NCI-H510A treated with DMSO at 0.1 percent for 48 hours (cell line): Measurements from ENCODE around the gene GBX1.

Experiments used
- DNase-seq: peaks from one replicate; lab custom pipeline; 2025; lab: John Stamatoyannopoulos, UW

Gene GBX1

GRCh38 chr7:151126491-151127137 lies 40.9 kb downstream of the GBX1 start:
- DNase-seq = no peak

DNA sequence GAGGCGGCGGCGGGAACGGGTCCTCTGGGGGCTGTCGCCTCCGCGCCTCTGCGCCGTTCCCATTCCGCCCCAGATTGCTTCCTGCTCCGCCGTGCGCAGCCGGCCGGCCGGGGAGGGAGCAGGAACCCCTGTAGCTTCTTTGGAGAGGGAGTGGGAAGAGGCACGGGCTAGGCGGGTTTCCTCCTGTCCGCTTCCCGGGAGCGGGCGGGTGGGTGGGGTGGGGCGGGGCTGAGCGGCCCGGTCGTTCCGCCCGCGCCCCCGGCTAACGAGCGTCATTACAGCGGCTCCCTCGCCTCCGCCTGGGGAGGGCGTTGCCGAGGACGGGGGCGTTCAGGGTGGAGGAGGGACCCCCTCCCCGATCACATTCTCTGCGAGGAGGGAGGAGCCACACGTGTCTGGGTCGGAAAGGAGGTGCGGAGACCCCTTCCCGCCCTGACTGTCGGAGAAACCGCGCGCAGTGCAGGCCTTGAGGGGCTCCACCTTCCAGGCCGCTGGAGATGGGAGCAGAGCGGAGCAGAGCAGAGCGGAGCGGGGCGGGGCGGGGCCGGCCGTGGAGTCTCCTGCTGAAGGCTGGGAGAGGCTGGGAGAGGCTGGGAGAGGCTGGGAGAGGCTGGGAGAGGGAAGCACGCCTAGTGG lies 41.5 kb downstream of the GBX1 start:
- DNase-seq = no peak

DNA sequence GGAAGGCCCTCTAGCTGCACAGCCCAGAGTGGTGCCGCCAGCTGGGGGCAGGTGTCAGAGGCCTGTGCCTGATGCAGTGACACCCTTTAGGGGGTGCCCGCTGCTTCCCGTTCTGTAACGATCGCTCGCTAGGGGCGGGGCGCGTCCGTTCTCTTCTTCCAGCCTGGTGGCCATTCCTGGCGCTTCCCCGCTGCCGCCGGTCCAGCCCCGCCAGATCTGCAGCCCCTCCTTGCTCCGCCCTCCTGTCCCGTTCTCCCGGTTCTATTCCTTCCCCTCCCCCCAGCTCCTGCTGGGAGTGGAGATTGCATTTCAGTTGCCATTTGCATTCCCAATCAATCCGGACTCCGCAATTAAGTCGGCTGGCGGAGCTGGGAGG lies 42.0 kb downstream of the GBX1 start:
- no peak for DNase-seq

- no peak for DNase-seq
Measured at GRCh38 chr7:151124899-151125399, 42.5 kb downstream of the GBX1 start.

GRCh38 chr7:151124481-151124880 lies 43.0 kb downstream of the GBX1 start:
- no peak for DNase-seq

- DNase-seq = peak; percentile 66
Measured at GRCh38 chr7:151123822-151124464, 43.6 kb downstream of the GBX1 start.

DNA sequence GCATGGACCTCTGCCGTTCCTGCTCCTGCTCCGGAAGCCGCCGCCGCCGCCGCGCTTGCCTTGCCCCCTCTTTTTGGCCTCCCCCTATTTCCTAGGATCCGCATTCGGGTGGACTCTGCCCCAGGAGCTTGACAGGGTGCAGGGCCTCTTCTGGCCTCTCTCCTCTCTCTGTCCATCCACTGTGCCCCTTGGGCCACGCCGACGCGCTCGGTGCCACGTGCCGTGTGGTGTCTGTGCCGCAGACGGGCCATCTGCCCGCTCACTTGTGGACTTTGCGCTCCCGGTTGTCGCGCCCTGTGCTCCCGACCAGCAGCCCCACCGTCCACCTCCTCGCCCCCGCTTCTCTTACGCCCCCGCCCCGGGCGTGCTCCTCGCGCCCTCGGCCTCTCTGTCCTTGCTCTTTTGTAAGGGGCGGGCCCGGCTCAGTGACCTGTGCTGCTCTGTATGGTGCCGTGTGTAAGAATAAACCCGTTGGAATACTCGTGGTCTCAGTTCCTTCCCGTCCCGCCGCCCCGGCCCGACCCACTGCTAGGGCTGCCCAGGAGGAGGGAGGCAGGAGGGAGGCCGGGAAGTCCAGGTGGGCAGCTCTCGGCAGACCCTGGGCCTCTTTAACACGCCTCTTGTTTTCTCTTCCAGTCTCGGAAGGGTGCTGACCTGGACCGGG lies 44.2 kb downstream of the GBX1 start:
- no peak for DNase-seq

DNA sequence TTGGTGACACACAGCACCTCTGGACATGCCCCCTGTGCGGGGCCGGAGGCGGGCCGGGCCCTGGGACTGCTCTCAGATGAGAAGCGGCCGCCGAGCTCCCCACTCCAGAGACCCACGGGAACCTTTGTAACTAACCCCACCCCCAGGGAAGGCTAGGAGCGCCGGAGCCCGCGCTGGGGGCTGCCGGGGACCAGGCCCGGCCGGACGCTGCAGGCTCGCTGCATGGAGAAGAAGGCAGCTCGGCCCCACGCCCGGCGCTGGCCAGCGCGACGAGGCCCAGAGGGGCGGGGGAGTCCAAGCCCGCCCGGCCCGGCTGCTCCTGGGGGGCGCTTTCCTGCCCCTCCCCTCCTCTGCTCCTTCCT lies 44.7 kb downstream of the GBX1 start:
- no peak for DNase-seq

DNA sequence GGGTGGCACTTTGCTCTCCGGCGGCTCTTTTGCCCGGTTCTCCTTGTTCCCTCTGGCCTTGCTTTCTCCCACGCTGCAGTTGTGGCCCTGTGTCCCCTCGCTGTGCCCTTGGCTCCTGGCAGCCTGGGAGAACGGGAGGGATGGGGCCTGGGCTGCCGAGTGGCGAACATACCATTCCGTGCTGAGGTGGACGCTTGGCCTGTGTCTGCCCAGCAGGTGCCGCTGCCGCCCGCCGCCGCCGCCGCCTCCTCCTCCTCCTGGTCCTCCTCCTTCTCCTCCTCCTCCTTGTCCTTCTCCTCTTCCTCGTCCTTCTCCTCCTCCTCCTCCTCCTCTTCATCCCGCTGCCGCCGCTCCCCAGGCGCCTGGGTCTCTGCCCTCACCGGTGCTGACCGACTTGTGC lies 45.2 kb downstream of the GBX1 start:
- no peak for DNase-seq

DNA sequence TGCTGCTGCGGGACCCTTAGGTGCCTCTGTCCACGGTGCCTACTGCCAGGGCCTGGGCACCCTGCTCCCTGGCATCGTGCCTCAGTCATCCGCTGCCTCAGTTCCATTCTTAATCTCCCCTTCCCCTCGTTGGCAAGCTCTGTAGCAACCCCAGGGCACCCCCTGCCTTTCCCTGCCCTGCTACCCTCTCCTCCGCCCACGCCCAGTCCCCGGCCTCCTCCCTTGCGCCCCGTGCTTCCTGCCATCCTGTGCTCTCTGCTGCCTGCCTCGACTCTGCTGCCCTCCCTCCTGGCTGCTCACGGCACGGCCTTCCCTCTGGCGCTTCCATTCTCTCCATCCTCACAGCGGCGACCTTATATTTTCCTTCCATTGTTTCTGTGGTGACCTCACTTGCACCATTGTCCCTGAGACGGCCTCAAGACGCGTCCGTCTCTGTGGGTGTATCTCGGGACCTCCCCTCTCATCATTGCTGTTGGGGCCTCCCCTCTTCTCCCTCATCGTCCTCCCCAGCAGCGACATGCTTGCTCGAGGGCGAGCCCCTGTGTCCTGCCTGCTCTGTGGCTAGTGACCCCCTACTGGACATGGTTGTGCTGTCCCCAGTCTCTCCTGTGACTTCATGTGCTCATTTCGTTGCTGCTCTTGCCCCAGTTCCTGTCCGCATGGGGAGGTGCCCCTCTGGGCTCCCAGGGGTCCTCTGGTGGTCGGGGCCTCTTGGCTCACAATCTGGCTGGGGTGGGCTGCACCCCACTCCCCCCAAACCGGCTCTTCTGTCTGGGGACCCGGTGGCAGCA lies 45.9 kb downstream of the GBX1 start:
- no peak for DNase-seq

DNA sequence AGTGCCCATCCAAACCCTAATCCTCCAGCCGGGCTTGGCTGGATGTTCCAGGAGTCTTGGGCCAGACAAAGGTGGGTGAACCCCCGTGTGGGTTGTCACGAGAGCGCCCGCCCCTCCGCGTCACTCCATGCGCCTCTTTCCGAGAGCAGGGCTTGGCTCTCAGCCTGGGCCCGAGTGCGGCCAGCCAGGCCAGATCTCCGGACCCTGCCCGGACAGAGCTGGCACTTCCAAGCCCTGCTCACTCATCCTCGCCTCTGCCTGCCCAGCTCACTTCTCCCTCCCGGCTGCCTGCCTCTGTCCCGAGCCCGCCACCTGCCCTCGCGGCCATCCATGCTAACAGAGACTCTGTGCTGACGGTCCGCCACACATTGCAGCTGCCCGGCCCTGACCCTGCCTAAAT lies 46.6 kb downstream of the GBX1 start:
- no peak for DNase-seq

- no peak for DNase-seq
Measured at GRCh38 chr7:151119902-151120301, 47.6 kb downstream of the GBX1 start.

GRCh38 chr7:151119055-151119415 lies 48.5 kb downstream of the GBX1 start:
- no peak for DNase-seq

DNA sequence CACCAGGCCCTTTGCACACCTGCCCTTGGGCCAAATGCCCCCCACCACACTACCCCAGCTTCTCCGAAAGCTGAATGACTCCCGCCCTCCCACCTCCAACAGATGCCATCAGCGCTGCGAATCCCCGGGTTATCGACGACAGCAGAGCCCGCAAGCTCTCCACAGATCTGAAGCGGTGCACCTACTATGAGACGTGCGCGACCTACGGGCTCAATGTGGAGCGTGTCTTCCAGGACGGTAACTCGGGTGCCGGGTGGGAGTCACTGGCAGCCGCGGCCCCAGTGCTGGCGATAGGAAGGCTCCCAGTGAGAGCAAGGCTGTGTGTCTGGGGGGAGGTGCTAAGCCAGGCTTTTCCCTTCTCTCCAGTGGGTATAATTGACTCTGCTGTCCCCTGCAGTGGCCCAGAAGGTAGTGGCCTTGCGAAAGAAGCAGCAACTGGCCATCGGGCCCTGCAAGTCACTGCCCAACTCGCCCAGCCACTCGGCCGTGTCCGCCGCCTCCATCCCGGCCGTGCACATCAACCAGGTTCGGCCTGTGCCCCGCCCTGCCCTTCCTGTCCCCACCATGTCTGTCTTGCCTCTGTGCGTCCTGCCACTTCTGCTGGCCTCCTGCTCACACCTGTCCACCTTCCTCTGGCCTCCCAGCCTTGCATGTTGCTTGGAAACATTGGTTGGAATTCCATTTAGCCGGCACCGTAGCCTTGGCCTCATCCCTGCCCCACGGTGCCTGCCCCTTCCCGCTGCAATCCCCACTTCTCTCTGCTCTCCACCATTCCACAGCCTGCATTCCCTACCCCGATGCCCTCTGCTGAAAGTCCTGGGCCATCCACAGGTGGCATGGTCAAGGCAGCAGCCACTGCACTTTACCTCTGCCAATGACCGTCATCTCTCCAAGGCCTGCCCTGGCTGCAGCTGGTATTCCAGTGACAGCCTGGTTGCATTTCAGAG lies 49.1 kb downstream of the GBX1 start:
- no peak for DNase-seq

DNA sequence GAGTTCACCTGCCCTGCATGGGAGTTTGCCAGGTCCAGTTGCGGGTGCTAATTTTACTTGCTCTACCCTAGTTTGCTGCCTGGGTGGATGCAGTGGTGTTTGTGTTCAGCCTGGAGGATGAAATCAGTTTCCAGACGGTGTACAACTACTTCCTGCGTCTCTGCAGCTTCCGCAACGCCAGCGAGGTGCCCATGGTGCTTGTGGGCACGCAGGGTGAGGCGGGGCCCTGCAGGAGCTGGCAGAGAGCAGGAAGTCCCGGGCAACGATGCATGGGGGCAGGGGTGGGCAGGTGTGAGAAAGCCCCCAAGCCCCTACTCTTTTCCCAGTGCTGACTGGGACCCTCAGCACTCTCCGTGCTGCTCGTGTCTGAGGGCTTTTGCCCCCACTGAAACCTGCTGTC lies 49.9 kb downstream of the GBX1 start:
- DNase-seq = no peak

DNA sequence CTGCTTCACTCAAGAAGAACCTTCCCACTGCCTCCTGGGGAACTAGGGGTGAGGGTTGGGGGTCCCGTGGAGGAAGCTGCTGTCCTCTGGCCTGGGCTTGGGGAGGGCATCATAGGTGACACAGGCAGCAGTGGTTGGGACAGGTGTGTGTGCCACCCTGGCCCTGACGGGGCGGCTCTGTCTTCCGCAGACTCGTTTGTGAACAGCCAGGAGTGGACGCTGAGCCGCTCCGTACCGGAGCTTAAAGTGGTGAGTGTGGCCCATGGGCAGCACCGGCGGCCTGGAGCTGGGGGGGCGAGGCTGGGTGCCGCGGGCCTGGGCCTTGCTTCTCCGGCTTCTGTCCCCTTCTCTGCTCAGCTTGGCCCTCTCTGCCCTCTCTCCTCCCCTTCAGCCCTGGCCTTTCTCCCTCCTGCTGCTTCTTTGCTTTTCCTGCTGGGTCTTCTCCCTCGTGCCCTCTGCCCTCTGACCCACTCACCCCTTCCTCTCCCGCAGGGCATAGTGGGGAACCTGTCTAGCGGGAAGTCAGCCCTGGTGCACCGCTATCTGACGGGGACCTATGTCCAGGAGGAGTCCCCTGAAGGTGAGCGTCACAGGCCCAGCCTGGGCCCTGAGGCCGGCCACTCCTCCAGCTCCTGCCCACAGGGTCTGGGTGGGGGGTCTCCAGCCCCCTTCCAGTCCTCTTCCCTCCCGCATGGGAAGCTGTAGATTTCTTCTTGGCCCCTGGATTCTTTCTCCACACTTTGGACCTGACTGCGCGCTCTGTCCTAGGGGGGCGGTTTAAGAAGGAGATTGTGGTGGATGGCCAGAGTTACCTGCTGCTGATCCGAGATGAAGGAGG lies 50.7 kb downstream of the GBX1 start:
- no peak for DNase-seq

DNA sequence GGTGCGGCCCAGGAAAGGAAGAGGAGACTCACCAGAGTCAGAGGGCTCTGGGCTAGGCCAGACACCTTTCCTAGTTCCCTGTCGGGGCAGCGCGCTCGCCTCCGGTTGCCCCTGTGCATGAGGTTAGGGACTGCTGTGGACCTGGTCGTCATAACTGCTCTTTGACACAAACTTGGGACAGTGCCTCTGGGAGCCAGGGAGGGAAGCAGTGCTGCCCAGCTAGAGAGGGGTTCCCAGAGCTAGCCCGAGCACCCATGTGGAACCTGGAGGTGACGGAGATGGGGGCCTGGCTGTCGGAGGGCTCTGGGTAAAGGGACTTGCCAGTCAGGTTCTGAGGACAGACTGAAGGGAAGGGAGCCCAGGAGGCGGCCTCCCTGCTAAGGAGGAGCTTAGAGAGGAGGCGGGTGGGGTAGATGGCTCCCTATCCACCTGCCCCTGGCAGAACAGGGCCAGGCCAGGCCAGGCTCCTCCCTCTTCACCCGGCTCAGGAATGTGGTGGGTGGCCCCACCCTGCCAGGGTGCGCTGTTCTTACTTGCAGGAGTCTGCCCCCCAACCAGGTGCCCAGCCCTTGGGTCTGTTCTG lies 51.6 kb downstream of the GBX1 start:
- no peak for DNase-seq

DNA sequence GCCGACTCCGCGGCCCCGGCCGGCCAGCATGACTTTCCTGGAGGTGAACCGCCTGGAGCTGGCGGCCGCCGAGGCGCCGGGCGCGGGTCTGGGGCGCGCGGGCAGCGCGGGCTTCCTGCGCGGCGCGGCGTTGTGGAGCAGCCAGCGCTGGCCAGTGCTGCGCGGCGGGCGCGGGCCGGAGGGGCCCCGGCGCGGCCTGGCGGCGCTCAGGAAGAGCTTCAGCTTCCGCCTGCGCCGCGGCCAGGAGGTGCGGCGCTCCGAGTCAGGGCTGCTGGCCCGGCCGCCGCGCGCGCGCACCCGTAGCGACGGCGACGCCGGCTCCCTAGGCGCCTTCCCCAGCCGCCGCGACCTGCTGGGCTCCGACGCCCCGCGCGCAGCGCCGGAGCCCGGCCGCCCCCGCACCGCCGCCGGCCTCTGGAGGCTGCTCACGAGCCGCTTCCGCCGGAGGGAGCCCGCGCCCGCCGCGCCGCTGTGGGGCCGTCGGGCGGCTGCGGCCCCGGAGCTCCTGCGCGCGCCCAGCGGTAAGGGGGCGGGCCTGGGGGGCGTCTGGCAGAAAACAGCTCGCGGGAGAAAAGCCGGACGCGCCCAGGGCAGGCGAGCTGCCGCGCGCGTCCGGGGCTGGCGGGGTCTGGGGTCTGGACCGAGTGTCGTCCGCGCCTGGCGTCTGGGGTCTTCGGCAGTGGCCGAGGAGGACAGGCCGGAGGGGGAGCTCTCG lies 52.2 kb downstream of the GBX1 start:
- no peak for DNase-seq
